SW480 (cell line): ENCODE data around the gene BRD1.
A peak's percentile ranks its signal among the peaks of the same experiment; 100 is the strongest.

Experiments
- DNase-seq: peaks from one replicate; pipeline ENCODE4 v3.0.0-alpha.2; 2016; ENCODE audit warnings: low spot score

BRD1 gene

DNA sequence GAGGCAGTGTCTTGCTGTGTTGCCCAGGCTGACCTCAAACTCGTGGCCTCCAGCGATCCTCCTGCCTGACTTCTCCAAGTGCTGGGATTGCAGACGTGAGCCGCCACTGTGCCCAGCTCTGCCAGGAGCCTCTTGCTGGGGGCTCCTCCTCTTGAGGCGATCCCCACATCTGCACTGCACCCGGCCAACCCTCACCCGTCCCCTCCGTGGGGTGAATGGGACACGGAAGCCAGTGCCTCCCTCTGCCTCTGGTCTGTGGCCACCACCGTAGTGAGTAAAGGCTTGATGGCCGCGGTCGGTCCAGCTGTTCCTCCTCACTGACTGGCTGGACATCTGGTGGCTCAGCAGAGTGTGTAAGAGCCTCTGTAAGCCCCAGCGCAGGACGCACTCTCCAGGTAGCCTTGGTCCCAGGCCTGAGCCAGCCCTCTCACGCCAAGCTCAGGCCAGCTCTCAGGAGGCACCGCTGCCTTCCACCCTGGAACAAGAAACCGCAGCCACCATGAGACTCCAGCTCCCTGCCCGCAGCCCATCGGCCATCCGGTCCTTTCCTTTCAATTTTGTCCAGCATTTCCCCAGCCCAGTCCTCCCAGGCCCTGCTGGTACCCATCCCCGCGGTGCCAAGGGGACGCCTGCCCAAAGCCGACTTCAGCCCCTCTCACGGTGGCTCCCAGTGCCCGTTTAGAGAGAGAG is 100.3 kb downstream of the BRD1 start:
- DNase-seq, result no peak

DNA sequence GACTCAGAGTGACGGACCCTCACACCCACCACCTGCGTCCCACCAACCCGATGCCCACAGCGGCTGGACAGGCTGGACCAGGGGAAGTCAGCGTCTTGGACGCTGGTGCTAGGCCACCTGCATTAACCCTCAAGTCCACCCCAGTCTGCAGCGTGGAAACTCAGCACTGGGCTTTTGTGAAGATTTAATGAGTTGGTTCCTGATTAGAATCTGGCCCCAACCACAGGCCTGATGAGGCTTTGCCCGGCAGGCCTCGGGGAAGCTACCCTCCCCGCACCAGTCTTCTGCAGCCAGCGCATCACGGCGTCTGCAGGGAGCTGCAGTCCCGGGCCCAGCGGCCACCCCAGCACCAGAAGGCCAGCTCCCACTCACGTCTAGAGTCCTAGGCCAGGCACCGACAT is 101.0 kb downstream of the BRD1 start:
- DNase-seq, result no peak

DNA sequence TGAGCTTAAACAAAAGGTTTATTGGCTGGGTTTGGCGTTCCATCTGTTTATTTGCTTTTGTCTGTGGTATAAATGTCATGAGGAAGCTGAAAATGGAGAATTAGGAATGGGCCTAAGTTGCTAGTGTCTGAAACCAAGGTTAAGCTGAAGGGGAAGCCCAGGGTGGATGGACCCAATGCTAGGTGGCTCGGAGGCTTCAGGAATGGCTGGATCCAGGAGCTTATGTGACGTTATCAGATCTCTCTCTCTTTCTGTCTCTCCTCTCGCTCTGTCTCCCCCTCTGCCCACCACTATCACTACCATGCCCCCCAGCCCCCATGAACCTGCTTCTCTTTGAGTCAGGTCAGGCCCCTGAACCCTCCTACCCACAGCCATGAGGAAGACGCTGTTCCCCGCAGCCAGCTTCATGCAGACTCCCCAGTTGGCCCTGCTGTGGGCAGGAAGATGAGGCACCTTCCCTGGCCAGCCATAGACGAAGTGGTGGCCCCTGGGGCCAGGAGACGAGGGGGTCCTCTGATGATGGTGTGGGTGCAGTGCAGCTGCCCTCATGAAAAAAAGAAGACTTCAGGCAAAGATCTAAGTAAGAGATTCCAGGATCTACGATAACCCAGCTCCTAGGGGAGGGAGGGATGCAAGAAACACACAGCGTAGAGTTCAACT is 101.5 kb downstream of the BRD1 start:
- no peak for DNase-seq

DNA sequence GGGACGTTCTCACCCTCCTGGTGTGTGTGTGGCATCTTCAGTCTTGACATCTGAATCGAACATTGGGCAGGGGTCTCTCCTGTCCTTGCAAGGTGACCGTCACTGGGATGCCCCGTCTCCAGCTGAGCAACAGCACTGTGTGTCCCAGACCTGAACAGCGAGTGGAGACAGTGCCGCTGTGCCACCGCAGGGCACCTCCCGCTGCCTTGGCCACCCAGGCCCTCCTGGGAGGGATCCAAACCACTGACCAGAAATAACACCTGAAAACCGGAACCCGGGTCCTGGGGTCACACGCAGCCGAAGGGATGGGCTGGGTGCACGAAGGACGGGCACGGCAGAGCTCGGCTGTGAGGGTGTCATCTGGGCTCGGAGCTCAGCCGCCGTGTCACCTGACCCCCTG is 102.2 kb downstream of the BRD1 start:
- no peak for DNase-seq

DNA sequence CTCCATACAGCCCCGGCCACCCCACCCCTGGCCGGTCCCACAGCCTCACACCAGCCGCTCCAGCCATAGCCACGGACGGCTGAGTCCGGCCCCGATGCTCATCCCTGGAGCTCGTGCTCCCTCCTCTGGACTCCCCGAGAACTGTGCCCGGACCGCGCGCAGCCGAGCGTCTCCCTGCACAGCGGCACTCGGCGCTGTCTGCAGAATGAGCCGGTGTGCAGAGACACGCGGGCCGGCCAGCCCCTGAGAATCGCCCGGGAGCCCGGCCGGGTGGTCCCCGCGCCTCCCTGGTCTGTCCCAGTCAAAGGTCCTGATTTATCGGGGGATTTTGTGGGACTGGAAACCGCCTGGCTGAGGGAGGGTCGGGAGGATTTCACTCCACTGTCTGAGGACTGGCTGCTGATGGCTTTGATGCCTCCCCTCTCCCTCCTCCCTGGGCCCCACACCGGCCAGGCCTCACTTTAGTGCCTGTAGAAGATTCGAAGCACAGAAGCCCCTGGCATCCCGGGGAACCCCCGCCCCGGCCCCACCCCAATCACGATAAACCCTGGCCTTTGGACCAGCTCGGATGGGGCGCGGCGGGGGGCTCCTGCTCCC is 102.7 kb downstream of the BRD1 start:
- DNase-seq, result peak; percentile 54

DNA sequence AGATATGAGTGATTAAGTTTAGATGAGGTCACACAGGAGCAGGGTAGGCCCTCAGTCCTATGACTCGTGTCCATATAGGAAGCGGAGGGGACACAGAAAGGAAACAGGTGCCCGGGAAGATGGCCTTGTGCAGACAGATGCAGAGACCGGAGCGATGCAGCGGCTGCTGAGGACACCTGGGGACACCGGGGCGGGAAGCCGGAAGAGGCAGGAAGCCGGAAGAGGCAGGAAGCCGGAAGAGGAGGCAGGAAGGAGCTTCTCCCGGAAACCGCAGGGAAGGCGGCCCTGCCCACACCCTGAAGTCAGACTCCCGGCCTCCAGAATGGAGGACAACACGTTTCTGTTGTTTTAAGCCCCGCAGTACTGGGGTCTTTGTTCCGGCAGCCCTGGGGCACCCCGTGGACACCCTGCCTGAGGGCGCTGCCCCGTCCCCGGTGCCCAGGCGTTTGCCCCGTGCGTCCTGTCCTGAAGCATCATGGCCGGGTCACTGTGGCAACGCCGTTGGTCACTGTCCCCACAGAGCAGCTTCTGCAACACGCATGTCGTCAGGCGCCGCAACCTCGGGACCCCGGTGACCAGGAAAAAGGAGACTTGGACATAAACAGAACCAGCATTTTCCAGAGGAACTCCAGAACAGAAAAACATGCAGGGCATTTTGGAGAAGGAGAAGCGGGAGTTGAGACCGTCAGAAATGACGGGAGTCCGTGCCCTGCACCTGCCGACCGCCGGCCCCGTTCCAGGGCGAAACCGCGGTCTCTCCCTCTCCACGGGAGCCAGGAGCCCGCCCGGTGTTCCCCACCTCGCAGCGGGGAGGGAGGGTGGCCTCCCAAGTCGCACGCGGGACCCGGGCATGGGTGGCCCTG is 103.4 kb downstream of the BRD1 start:
- no peak for DNase-seq

DNA sequence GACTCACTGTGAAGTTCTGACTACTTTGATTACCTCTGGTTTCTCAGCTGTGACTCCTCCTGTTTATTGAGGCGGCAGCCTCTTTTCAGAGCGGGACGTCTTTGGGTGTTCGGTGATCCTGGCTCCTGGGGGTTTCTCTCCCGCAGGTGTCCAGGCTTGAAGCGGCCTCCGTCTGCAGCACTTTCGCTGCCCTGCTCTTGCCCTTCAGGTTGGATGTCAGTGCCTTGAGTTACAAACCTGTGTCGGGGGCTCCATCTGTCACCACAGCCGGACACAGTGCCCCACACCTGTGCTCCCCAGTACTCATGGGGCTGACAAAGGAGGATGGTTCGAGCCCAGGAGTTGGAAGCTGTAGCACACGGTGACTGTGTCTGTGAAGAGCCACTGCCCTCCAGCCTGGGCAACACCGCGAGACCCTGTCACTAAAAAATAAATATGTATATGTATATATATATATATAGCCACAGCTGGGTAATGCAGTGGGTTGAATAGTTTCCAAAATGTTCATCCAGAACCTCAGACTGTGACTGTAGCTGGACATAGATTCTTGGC is 104.1 kb downstream of the BRD1 start:
- no peak for DNase-seq
